NK-92 treated with Interleukin-12 subunit alpha and Interleukin-12 subunit beta, amount 100 ng/mL, for 24 hours (cell line): ENCODE results near the gene NSMF.
A peak's percentile ranks its signal among the peaks of the same experiment; 100 is the strongest.

ENCODE experiments used
- DNase-seq: peaks from one replicate; lab custom pipeline; 2025; lab: John Stamatoyannopoulos, UW

NSMF gene

GRCh38 chr9:137492464-137493363, 33.6 kb upstream of the NSMF start:
- peak; percentile 9 for DNase-seq

DNA sequence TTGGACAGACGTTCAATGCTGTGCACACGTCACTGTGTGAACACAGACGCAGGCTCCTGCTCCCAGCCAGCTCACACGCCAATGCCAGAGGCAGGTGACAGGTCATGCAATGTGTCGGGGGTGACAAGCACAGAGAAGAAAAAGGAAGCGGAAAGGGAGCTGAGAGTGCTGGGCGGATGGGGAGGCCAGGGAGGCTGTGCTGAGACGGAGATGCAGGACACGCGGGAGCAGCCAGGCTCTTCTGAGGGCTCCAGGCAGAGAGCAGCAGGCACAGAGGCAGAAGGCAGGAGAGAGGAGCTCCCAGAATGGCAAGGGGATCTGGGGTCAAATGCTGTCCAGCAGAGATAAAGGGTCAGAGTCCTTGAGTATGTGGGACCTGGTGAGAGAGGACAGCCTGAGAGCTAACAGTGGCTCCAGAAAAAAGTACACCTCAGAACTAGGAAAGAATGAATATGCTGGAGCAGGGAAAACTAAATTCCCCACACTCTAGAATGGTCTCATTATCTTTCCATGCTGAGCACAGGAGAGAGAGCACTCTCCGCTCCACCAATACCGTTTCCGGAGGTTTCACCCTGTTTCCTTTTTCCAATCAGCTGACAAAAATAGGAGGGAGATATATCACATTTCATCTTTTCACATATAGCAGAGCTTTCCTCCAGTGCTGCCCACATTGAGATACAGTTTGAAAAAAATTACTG, 32.8 kb upstream of the NSMF start:
- no peak for DNase-seq

GRCh38 chr9:137490532-137491186, 31.5 kb upstream of the NSMF start:
- no peak for DNase-seq

DNA sequence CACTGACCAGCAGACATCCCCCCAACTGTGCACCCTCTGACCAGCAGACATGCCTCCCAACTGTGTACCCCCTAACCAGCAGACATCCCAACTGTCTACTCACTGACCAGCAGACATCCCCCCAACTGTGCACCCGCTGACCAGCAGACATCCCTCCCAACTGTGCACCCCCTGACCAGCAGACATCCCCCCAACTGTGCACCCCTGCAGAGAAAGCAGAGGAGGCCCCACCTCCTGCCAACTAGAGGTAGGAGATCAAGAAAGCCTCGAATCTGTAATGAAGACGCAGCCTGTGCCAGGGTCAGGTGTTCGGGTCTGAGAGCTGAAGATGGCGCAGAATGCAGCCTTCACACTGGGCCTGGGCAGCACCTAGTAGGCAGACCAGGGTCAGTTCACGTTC, 29.8 kb upstream of the NSMF start:
- no peak for DNase-seq

DNA sequence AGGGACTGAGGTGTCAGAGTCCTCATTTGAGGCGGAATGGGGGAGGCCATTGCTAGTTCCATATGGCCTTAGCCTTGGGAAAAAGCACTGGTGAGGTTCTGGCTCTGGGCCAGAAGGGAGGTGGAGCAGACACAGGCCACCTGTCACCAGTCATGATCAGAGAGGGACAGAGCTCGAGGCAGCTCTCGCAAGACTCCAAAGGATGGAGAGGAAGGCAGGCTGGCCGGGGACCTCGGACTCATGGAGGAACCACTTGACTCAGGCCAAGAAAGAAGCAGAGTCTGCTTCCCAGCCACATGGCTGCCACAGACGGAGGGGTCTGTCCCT, 29.2 kb upstream of the NSMF start:
- no peak for DNase-seq

- no peak for DNase-seq
Observed at GRCh38 chr9:137487454-137488326, 28.6 kb upstream of the NSMF start.

DNA sequence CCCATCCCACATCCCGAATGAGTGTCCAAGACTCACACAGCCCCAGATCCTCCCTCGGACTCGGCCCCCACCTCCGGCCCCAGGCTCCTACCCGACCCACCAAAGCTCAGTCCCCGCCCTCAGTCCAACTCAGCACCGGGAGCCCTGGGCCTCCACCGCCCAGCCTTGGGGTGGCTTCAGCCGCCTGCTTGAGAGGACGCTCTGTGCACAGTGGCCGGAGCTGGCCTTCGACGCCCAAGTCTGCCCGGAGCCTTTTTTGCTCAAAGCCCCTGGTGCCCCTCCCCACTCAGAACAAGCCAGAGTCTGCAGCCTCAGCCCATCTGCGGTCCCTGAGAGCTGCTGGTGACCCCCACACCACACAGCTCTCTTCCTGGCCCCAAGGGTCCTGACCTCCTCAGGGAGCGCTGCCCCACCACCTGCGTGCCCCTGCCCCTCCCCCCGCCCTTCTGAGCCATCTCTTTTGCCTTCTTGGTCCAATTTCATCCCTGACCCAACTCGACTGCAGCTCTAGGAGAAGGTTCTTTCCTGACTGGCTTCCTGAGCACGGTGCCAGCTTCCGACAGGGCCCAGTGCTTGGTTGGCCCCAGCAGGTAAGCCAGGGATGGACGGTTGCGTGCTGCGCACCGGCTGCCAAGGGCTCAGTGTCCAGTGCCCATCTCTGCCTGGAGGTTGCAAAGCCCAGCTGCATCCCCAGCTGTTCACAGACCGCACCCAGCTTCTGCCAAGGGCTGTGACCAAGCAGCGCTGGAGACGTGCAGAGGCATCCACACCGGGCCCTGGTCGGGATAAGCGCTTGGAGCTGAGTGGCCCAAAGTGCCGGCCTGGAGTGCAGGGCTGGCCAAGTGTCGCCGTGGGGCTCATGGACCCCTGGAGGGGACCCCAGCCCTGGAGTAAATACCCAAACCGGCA, 27.7 kb upstream of the NSMF start:
- no peak for DNase-seq

GRCh38 chr9:137486141-137486490, 27.0 kb upstream of the NSMF start:
- no peak for DNase-seq

DNA sequence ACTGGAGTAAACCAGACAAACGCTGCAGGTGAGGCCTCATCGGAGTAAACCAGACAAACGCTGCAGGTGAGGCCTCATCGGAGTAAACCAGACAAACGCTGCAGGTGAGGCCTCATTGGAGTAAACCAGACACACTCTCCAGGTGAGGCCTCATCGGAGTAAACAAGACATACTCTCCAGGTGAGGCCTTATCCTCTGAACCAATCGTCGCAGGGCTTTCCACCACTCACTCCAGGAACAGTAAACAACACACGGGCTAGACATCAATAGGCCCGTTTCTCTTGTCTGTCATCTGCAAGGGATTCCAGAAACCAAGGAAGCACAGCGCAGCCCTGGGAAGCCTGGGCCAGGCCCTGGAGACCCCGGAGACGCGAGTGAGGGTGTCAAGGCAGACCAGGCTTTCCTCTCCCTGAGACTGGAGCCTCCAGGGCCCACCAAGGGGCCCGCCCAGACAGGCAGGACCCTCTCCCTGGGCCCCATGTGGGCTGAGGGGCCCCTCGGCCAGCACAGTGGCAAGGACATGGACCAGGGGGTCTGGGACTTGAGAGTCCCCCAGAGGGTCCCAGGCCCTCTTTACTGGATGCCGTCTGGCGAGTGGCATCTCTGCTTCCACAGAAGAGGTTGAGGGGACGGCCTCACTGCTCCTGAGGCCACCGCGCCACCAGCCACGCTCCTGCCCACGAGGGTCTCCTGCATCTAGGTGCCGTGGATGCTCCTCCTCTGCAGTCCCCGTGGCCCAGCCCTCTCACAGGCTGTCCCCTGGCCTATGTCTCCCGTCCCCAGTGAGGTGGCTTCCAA, 26.4 kb upstream of the NSMF start:
- no peak for DNase-seq

DNA sequence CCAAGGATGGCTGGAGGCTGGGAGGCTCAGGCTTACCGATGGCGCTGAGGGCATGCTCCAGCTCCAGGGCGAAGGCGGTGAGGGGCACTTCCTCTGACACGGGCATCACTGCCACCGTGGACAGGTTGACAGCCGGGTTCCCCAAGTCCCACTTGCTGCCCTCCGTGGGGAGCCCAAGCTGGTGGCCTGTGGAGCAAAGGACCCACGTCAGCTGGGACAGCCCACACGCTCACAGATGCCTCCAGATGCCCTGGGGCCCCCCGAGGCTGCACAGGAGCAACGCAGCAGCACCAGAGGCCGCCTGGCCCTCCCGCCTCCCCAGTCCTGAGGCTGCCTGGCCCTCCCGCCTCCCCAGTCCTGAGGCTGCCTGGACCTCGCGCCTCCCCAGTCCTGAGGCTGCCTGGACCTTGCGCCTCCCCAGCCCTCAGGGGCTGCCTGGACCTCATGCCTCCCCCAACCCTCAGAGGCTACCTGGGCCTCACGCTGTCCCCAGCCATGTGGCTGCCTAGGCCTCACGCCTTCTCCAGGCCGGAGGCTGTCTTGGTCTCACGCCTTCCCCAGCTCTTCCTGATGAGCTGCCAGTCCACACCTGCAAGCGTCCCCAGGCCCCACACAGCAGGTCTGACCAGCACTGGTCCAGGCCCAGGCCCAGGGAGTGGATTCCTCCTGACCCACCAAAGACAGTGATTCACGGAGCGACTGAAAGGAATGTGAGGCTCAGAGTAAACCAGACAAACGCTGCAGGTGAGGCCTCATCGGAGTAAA, 25.6 kb upstream of the NSMF start:
- DNase-seq = no peak

DNA sequence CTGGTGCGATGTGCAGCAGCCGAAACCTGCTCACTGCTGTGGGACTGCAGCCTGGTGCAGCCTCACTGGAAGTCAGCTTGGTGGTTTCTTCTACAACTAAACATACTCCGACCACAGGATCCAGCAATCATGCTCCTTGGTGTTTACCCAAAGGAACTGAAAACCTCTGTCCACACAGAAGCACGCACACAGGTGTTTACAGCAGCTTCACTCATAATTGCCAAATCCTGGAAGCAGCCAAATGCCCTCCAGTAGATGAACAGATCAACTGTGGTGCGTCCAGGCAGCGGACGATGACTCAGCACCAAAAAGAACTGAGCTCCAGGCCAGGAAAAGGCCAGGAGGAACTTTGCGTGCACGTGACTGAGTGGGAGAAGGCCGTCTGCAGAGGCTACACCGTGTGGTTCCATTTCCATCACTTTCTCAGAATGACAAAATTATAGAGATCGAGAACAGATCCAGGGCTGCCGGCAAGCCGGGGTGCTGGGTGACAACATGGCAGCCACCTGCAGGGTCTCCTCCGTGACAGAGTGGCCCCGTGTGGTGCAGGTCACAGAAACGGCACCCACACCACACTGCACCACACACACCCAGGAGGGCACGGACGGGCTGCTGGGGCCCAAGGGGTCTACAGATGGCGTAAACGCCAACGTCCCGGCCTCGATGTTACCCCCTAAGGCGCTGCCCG, 23.1 kb upstream of the NSMF start:
- no peak for DNase-seq

DNA sequence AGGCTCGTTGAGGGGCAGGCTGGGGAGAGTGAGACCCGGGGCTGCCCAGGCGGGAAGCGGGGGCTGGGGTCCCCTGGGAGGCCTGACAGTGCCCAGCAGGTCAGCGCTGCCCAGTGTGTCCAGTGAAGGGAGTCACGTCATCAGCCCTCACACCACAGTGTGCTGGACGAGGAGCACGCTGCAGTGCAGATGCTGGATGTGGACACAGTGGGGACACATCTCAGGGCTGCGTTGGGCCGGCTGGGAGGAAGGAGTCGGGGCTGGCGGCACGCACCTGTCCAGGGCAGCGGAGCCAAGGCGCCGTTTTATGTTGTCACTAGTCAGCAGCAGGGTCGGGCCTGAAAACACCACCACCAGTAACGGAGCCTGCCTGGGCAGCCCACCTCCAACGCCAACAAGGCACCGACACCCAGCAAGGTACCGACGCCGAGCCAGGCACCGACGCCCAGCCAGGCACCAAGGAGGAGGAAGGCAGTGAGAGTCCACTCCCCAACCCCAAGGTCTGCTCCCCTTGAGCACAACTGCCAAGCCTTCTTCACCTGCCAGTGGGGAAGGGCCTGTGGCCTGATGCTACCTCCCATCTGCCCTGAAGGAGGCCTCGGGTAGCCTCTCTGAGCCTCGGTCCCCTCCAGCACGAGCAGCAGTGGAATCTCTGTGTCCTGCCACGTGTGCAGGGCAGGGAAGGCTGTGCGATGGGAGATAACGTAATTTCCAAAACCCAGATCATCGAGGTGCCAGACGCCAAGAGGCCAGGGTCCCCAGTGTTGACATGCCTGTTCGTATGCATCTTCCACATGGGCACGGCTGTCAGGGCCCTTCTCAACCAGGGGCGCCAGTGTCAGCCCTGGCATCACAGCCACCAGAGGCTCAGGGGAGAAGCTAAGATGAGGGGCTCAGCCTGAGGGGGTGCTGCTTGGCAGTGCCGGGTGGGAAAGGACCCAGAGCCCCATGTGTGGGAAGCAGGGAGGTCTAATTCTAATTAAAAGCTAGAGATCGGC, 21.9 kb upstream of the NSMF start:
- DNase-seq = no peak

GRCh38 chr9:137479892-137480685, 21.0 kb upstream of the NSMF start:
- DNase-seq = no peak

- DNase-seq = no peak
Observed at GRCh38 chr9:137478962-137479861, 20.1 kb upstream of the NSMF start.

GRCh38 chr9:137478613-137478961, 19.5 kb upstream of the NSMF start:
- no peak for DNase-seq
